Neural progenitor cell (in vitro differentiated cells): ENCODE results near the gene CCDC134. TPM values are rescaled to one million over a fixed set of nuclear protein-coding genes. Genes with fewer than 3 reads are reported as not detected.

Source experiments
- DNase-seq: peaks from one replicate; pipeline ENCODE4 v3.0.0-alpha.2; 2016; ENCODE audit warnings: low spot score
- H2AFZ ChIP-seq: fragments of 200-600 bp; sonication (generic); replicated peaks from 2 replicates; pipeline ENCODE4 v1.6.1; 2016; ENCODE audit warnings: antibody characterized with exemption
- H3F3A ChIP-seq: fragments of 200-600 bp; sonication (generic); 2 replicates; pipeline ENCODE4 v1.6.1; 2016; ENCODE audit warnings: antibody characterized with exemption, low read depth
- H3K27ac ChIP-seq: fragments of 200-600 bp; sonication (generic); 2 replicates; pipeline ENCODE4 v1.5.1; 2016; ENCODE audit warnings: mild to moderate bottlenecking
- H3K27me3 ChIP-seq: fragments of 200-600 bp; sonication (generic); 2 replicates; pipeline ENCODE4 v1.6.1; 2016; ENCODE audit warnings: mild to moderate bottlenecking, moderate library complexity
- H3K36me3 ChIP-seq: fragments of 200-600 bp; sonication (generic); 2 replicates; pipeline ENCODE4 v1.5.1; 2016
- H3K4me1 ChIP-seq: fragments of 200-600 bp; sonication (generic); 2 replicates; pipeline ENCODE4 v1.6.1; 2016; ENCODE audit warnings: mixed run types
- H3K4me2 ChIP-seq: fragments of 200-600 bp; sonication (generic); 2 replicates; pipeline ENCODE4 v1.6.1; 2016
- H3K4me3 ChIP-seq: fragments of 200-600 bp; sonication (generic); 2 replicates; pipeline ENCODE4 v1.5.1; 2016
- H3K79me2 ChIP-seq: fragments of 200-600 bp; sonication (generic); 2 replicates; pipeline ENCODE4 v1.6.1; 2016; ENCODE audit warnings: low read depth
- H3K9ac ChIP-seq: fragments of 200-600 bp; sonication (generic); 2 replicates; pipeline ENCODE4 v1.6.1; 2016
- H3K9me3 ChIP-seq: fragments of 200-600 bp; sonication (generic); 2 replicates; pipeline ENCODE4 v1.5.1; 2016; ENCODE audit warnings: low read depth
- H4K20me1 ChIP-seq: fragments of 200-600 bp; sonication (generic); 2 replicates; pipeline ENCODE4 v1.6.1; 2016; ENCODE audit warnings: low read depth
- H3K27ac Mint-ChIP-seq: 3 replicates; pipeline ENCODE4 v1.8.0; 2021; ENCODE audit warnings: mixed read lengths
- H3K27me3 Mint-ChIP-seq: 2 replicates; pipeline ENCODE4 v1.8.0; 2022; ENCODE audit warnings: low read depth, mild to moderate bottlenecking, inconsistent platforms, moderate library complexity, mixed read lengths; ENCODE audit not compliant: insufficient read depth
- H3K36me3 Mint-ChIP-seq: 3 replicates; pipeline ENCODE4 v1.8.0; 2021; ENCODE audit warnings: mixed read lengths
- H3K4me1 Mint-ChIP-seq: 3 replicates; pipeline ENCODE4 v1.8.0; 2021; ENCODE audit warnings: mixed read lengths
- H3K4me3 Mint-ChIP-seq: 3 replicates; pipeline ENCODE4 v1.8.0; 2021; ENCODE audit warnings: mild to moderate bottlenecking, moderate library complexity, mixed read lengths
- H3K9me3 Mint-ChIP-seq: 3 replicates; pipeline ENCODE4 v1.8.0; 2020; ENCODE audit warnings: mixed read lengths
- CTCF ChIP-seq: fragments of 200-600 bp; sonication (generic); IDR thresholded peaks from 2 replicates; pipeline ENCODE4 v1.5.1; 2017; ENCODE audit warnings: antibody characterized with exemption, mild to moderate bottlenecking
- EZH2 ChIP-seq: fragments of 200-600 bp; sonication (generic); IDR thresholded peaks from 2 replicates; pipeline ENCODE4 v1.6.1; 2017; ENCODE audit warnings: antibody characterized with exemption, mild to moderate bottlenecking, moderate library complexity
- EZH2phosphoT487 ChIP-seq: fragments of 200-600 bp; sonication (generic); IDR thresholded peaks from 2 replicates; pipeline ENCODE4 v1.6.1; 2017; ENCODE audit warnings: antibody characterized with exemption
- total RNA-seq: library from RNA; depleted of rRNA; stranded (reverse); fragments of >200 nt; gene quantifications from 2 replicates; pipeline ENCODE4 v1.2.3, GENCODE V29; 2015; ENCODE audit warnings: low replicate concordance

CCDC134 gene
- total RNA-seq, 1 donor from 2014 or later, result 8.8 TPM

- no peaks in the 10 kb centered on the region for H3K79me2 ChIP-seq
- peaks cover 7% of the 10 kb centered on the region for H3K36me3 ChIP-seq
Observed at GRCh38 chr22:41875531-41876270, 75.2 kb downstream of the CCDC134 start.

More at GRCh38 chr22:41875531-41876270, 75.2 kb downstream of the CCDC134 start:
- Histone ChIP-seq H3K4me3 (no peak overlapping the region), H3K9ac (no peak overlapping the region), H3F3A (peaks cover 4% of the 10 kb centered on the region), H3K4me2 (no peak overlapping the region), H4K20me1 (peaks cover 19% of the 10 kb centered on the region), H3K4me1 (no peaks in the 10 kb centered on the region), H2AFZ (no peak overlapping the region), H3K27ac (no peak overlapping the region), H3K9me3 (no peaks in the 10 kb centered on the region), H3K27me3 (no peaks in the 10 kb centered on the region)
- H3K27me3 Mint-ChIP-seq, result peaks cover 2% of the 10 kb centered on the region
- peaks cover 49% of the 10 kb centered on the region for H3K36me3 Mint-ChIP-seq
- no peak for TF ChIP-seq EZH2phosphoT487
- no peak for TF ChIP-seq CTCF
- no peak for TF ChIP-seq EZH2
- no peaks in the 10 kb centered on the region for H3K4me1 Mint-ChIP-seq
- H3K4me3 Mint-ChIP-seq, result no peak overlapping the region
- no peaks in the 10 kb centered on the region for H3K9me3 Mint-ChIP-seq
- no peak overlapping the region for H3K27ac Mint-ChIP-seq
- DNase-seq, result no peak

Other genes starting within 250 kb of the CCDC134 start
- gene CSDC2, start 239.7 kb upstream of the CCDC134 start, total RNA-seq, result 1.3 TPM in 1 of 2 replicates, not detected in the other
- 9.3 and 13.5 TPM in 2 replicates for gene PMM1, start 210.8 kb upstream of the CCDC134 start, total RNA-seq
- gene DESI1, start 179.6 kb upstream of the CCDC134 start, total RNA-seq, result 22.7 and 25.0 TPM in 2 replicates
- 526 and 546 TPM in 2 replicates for gene XRCC6, start 179.4 kb upstream of the CCDC134 start, total RNA-seq
- gene SNU13, start 111.8 kb upstream of the CCDC134 start, total RNA-seq, result 143 and 171 TPM in 2 replicates
- 0.25 TPM in 1 of 2 replicates, not detected in the other for gene MEI1, start 101.2 kb upstream of the CCDC134 start, total RNA-seq
- 64.0 and 145 TPM in 2 replicates for gene SREBF2, start 32.4 kb downstream of the CCDC134 start, total RNA-seq
- gene SHISA8, start 114.4 kb downstream of the CCDC134 start, total RNA-seq, result not detected in 2 replicates
- gene TNFRSF13C, start 126.1 kb downstream of the CCDC134 start, total RNA-seq, result 2.2 and 2.7 TPM in 2 replicates
- gene CENPM, start 146.5 kb downstream of the CCDC134 start, total RNA-seq, result 20.2 and 45.3 TPM in 2 replicates
- gene SEPTIN3, start 168.8 kb downstream of the CCDC134 start, total RNA-seq, result 12.8 and 20.5 TPM in 2 replicates
- gene WBP2NL, start 198.1 kb downstream of the CCDC134 start, total RNA-seq, result not detected in 2 replicates